ENCODE data around the gene TUBB4B. TPM values are rescaled to one million over a fixed set of nuclear protein-coding genes. Genes with fewer than 3 reads are reported as not detected.

TUBB4B gene
- total and polyA plus RNA-seq, 2 of the 4 experiments (the other 2 are of a cell fraction) = 237 to 529 TPM

DNA sequence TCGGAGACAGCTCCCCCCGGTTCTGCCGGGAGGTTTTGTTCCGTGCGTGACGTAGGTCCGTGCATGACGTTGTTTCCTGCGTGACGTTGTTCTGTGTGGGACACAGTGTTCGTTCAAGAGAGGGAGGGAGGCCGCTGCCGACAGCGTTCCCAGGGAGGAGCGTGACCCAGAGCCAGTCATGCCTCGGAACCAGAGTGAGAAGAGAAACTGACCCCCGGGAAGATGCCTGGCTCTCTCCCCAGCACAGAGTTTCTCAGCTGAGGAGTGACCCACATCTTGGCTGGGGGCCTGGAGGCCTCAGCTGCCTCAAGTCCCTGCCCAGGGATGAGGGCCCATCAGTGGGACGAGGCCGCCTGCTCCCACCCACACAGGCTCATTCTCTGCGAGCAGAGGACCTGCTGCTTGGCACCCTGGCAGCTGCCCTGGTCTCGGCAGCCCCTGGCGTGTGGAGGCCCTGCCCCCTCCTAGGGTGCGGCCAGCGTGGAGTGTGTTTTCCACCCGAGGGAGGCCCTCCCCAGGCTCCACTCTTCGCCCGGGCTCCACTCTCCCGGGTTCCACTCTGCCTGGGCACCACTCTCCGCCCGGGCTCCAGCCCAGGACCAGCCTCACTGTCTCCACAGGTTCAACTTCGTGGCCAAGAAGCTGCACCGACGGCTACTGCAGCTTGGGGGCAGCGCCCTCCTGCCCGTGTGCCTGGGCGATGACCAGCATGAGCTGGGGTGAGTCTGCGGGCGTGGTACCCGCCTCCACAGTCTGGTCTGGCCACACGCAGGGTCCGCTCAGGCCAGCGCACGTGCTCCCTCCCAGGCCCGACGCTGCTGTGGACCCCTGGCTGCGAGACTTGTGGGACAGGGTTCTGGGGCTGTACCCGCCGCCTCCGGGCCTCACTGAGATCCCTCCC lies 27.7 kb upstream of the TUBB4B start:
- Histone ChIP-seq H2BK20ac (ENCODE audit: low read depth, low read length) (no peak overlapping the region), H3K27ac (ENCODE audit: insufficient read depth, low read length) (no peak overlapping the region), H2BK15ac (ENCODE audit: low read depth, low read length) (no peak overlapping the region), H3K27me3 (ENCODE audit: control insufficient read depth, insufficient read depth, low read length) (no peaks in the 10 kb centered on the region), H3K4me2 (ENCODE audit: low read depth, low read length) (no peak overlapping the region), H3K9ac (ENCODE audit: low read depth, low read length) (no peak overlapping the region), H3K23ac (ENCODE audit: low read depth, low read length) (no peak overlapping the region), H3K79me1 (ENCODE audit: low read depth in 1 of 2, low read length in 2 of 2) (peaks cover 2 to 3% of the 10 kb centered on the region in 2 experiments; a peak in 2 of 4 replicates), H4K5ac (ENCODE audit: low read depth, low read length) (no peak overlapping the region), H2AFZ (replicated peaks; ENCODE audit: low read length, poor library complexity) (no peak overlapping the region), H3K14ac (replicated peaks; ENCODE audit: low read depth, low read length) (no peak overlapping the region), H3K9me1 (ENCODE audit: insufficient read depth, low read length) (no peaks in the 10 kb centered on the region), H4K8ac (ENCODE audit: low read depth in 2 of 2, low read length in 2 of 2) (no peak overlapping the region), H3K36me3 (ENCODE audit: control insufficient read depth, insufficient read depth, low read length) (peaks cover 21% of the 10 kb centered on the region), H3K4me3 (ENCODE audit: insufficient read depth, low read depth, low read length) (no peak overlapping the region), H4K91ac (ENCODE audit: insufficient read depth, low read depth, low read length) (no peak overlapping the region), H2BK120ac (ENCODE audit: low read depth, low read length) (no peak overlapping the region), H3K4me1 (ENCODE audit: control insufficient read depth, insufficient read depth, low read length) (no peaks in the 10 kb centered on the region), H3K4ac (ENCODE audit: low read depth, low read length) (no peak overlapping the region), H2AK5ac (ENCODE audit: low read depth, low read length) (no peak overlapping the region), H4K20me1 (ENCODE audit: insufficient read depth, low read length) (no peaks in the 10 kb centered on the region), H2BK5ac (ENCODE audit: low read depth, low read length, poor library complexity, severe bottlenecking) (no peak overlapping the region), H3K9me3 (ENCODE audit: control insufficient read depth, insufficient read depth, low read length) (no peaks in the 10 kb centered on the region), H2AK9ac (replicated peaks; ENCODE audit: low read depth, low read length, poor library complexity) (peak overlapping the region; percentile 28), H3K56ac (ENCODE audit: extremely low read depth, insufficient read depth, low read length) (no peak overlapping the region), H3K18ac (ENCODE audit: low read depth, low read length) (no peak overlapping the region)
- CTCF ChIA-PET = no interaction called here
- ATAC-seq (ENCODE audit: low read depth) = no peak
- POLR2A ChIA-PET (ENCODE audit: unreplicated experiment) = interaction anchor here (0.5 kb wide), 1 partner anchor 23 kb away, joined by 3 read pairs; no protein-coding TSS in a partner anchor
- in situ Hi-C loops (cut with MboI; ENCODE audit: low sequenced_read_pairs) (no loop called here), dilution Hi-C loops (cut with HindIII; ENCODE audit: low sequenced_read_pairs, unreplicated experiment) (no loop called here), intact Hi-C loops (cut with micrococcal nuclease) (no loop called here)
- TF ChIP-seq, protein P1, sequence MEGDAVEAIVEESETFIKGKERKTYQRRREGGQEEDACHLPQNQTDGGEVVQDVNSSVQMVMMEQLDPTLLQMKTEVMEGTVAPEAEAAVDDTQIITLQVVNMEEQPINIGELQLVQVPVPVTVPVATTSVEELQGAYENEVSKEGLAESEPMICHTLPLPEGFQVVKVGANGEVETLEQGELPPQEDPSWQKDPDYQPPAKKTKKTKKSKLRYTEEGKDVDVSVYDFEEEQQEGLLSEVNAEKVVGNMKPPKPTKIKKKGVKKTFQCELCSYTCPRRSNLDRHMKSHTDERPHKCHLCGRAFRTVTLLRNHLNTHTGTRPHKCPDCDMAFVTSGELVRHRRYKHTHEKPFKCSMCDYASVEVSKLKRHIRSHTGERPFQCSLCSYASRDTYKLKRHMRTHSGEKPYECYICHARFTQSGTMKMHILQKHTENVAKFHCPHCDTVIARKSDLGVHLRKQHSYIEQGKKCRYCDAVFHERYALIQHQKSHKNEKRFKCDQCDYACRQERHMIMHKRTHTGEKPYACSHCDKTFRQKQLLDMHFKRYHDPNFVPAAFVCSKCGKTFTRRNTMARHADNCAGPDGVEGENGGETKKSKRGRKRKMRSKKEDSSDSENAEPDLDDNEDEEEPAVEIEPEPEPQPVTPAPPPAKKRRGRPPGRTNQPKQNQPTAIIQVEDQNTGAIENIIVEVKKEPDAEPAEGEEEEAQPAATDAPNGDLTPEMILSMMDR (conservative IDR thresholded peaks at IDR 0.05; ENCODE audit: low read depth, low read length) = peak; percentile 15; the same call in 1 of the 2 replicates
- no peak for TF ChIP-seq MAFK (IDR thresholded peaks at IDR 0.05; ENCODE audit: low read depth, low read length)
- BruUV-seq (replicated peaks) = no TSS peak
- no peak for DNase-seq
- 93% methylated on average over 34 of the region's 49 CpGs; no CpG with 5 or more reads in 1 of the 2 experiments for WGBS, 2 experiments (ENCODE audit: extremely low coverage in 2 of 2, insufficient read length in 1 of 2)

All from IMR-90 (cell line).